HEK293 (cell line): Measurements from ENCODE around the gene SLC9A2.

Experiments
- CTCF ChIP-seq: fragments of 450-650 bp; formaldehyde crosslinking; IDR thresholded peaks from 2 replicates; pipeline ENCODE4 v1.5.1; 2016; ENCODE audit warnings: missing biosample characterization, missing genetic modification characterization
- ZBTB1 ChIP-seq: fragments of 450-650 bp; formaldehyde crosslinking; IDR thresholded peaks from 2 replicates; pipeline ENCODE4 v1.5.1; 2016; ENCODE audit warnings: missing biosample characterization, missing genetic modification characterization
- ZNF184 ChIP-seq: fragments of 450-650 bp; IDR thresholded peaks from 2 replicates; pipeline ENCODE4 v1.5.1; 2018; ENCODE audit warnings: missing biosample characterization, mild to moderate bottlenecking, missing genetic modification characterization
- ZNF529 ChIP-seq: fragments of 450-650 bp; formaldehyde crosslinking; IDR thresholded peaks from 2 replicates; pipeline ENCODE4 v1.5.1; 2017; ENCODE audit warnings: missing genetic modification characterization, missing biosample characterization; ENCODE audit not compliant: insufficient replicate concordance
- ZNF792 ChIP-seq: fragments of 450-650 bp; formaldehyde crosslinking; IDR thresholded peaks from 2 replicates; pipeline ENCODE4 v1.5.1; 2016; ENCODE audit warnings: missing biosample characterization, missing genetic modification characterization

GRCh38 chr2:102578376-102578775, 41.0 kb upstream of the SLC9A2 start:
- no peak for TF ChIP-seq CTCF (tag by site-specific recombination)
- no peak for TF ChIP-seq ZNF529 (tag by site-specific recombination)
- no peak for TF ChIP-seq ZBTB1
- TF ChIP-seq ZNF792 = no peak
- TF ChIP-seq ZNF184 (tag by site-specific recombination) = no peak
